ENCODE results near the gene CDK1.
"Not testable (repeated sequence)": the region's sequence is repeated elsewhere in the genome, so short reads cannot be mapped to it uniquely, and the experiment has no call there.

The CDK1 gene

GRCh38 chr10:60820093-60820754 lies 41.9 kb downstream of the CDK1 start:
- Histone ChIP-seq H3K27ac (no peak overlapping the region), H3K4me3 (no peak overlapping the region)
- no peak for DNase-seq (ENCODE audit: low spot score)
- TF ChIP-seq CTCF (IDR thresholded peaks at IDR 0.05) = no peak

- TF ChIP-seq CTCF (IDR thresholded peaks at IDR 0.05) = no peak
- DNase-seq (ENCODE audit: low spot score) = no peak
- Histone ChIP-seq H3K4me3 (no peak overlapping the region), H3K27ac (no peak overlapping the region)
These were observed 43.4 kb downstream of the CDK1 start for GRCh38 chr10:60821656-60822055.

- TF ChIP-seq CTCF (IDR thresholded peaks at IDR 0.05) = no peak
- Histone ChIP-seq H3K27ac (no peak overlapping the region), H3K4me3 (no peak overlapping the region)
- DNase-seq (ENCODE audit: low spot score) = no peak
These were observed 44.5 kb downstream of the CDK1 start for GRCh38 chr10:60822809-60823208.

- DNase-seq (ENCODE audit: low spot score) = no peak
- H3K4me3 ChIP-seq = no peak overlapping the region
- no peak overlapping the region for H3K27ac ChIP-seq
- no peak for TF ChIP-seq CTCF (IDR thresholded peaks at IDR 0.05)
These were observed 45.0 kb downstream of the CDK1 start for GRCh38 chr10:60823324-60823723.

GRCh38 chr10:60825520-60825919 lies 47.2 kb downstream of the CDK1 start:
- no peak for DNase-seq (ENCODE audit: low spot score)
- TF ChIP-seq CTCF (IDR thresholded peaks at IDR 0.05) = no peak
- Histone ChIP-seq H3K27ac (no peak overlapping the region), H3K4me3 (no peak overlapping the region)

GRCh38 chr10:60827791-60828488 lies 49.7 kb downstream of the CDK1 start:
- Histone ChIP-seq H3K4me3 (peak overlapping the region; percentile 15), H3K27ac (peak overlapping the region; percentile 4 to 54)
- TF ChIP-seq CTCF (IDR thresholded peaks at IDR 0.05) = no peak
- no peak for DNase-seq (ENCODE audit: low spot score)

GRCh38 chr10:60828489-60828852 lies 50.2 kb downstream of the CDK1 start:
- Histone ChIP-seq H3K27ac (peak overlapping the region; percentile 4 to 54), H3K4me3 (peak overlapping the region; percentile 15)
- TF ChIP-seq CTCF (IDR thresholded peaks at IDR 0.05) = no peak
- DNase-seq (ENCODE audit: low spot score) = no peak

- H3K4me3 ChIP-seq; H3K27ac ChIP-seq; DNase-seq (ENCODE audit: low spot score): not testable (repeated sequence)
These were observed 53.9 kb downstream of the CDK1 start for GRCh38 chr10:60832136-60832535.
